ENCODE data around the gene OR9A2. TPM values are rescaled to one million over a fixed set of nuclear protein-coding genes. Genes with fewer than 3 reads are reported as not detected.

OR9A2 gene
- total RNA-seq, 2 donors from 2014 or later, result not detected

- Histone ChIP-seq H3K4me3 (no peak overlapping the region), H3K9ac (ENCODE audit: low read depth in 2 of 2, low read length in 2 of 2) (no peak overlapping the region), H3K27me3 (no peaks in the 10 kb centered on the region), H3K27ac (no peak overlapping the region), H3K36me3 (no peaks in the 10 kb centered on the region), H3K9me3 (no peaks in the 10 kb centered on the region), H3K4me1 (no peaks in the 10 kb centered on the region)
- DNase-seq, result no peak
- TF ChIP-seq CTCF (IDR thresholded peaks at IDR 0.05), result no peak
- intact Hi-C loops (cut with DNase I), result no loop called here
These were observed 15.3 kb upstream of the OR9A2 start for GRCh38 chr7:143042159-143042789.

DNA sequence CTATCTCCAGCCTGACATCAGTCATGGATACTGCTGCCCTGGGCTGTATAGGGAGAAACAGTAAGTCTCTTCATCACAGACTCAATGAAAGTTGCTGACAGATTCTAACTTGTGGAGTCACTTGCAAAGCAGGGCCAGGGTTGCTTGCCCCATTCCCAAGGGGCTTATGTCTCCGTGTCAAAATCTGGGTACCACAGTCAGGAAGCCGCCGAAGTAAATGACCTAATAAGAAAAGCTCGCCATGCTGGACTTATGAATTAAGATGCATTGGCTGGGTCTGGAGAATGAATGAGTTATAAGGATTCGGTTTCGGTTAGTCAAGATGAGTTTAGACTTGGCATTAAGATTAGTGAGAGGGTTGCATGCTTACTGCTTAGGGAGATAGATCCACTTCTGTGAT, 14.4 kb upstream of the OR9A2 start:
- intact Hi-C loops (cut with DNase I), result no loop called here
- H3K9ac ChIP-seq (ENCODE audit: low read depth in 2 of 2, low read length in 2 of 2), result no peak overlapping the region
- no peak for TF ChIP-seq CTCF (IDR thresholded peaks at IDR 0.05)
- H3K4me3 ChIP-seq, result no peak overlapping the region
- DNase-seq, result no peak
- no peaks in the 10 kb centered on the region for H3K27me3 ChIP-seq
- H3K36me3 ChIP-seq, result no peaks in the 10 kb centered on the region
- no peak overlapping the region for H3K27ac ChIP-seq
- H3K9me3 ChIP-seq, result no peaks in the 10 kb centered on the region
- H3K4me1 ChIP-seq, result no peaks in the 10 kb centered on the region

GRCh38 chr7:143040209-143040715, 13.3 kb upstream of the OR9A2 start:
- intact Hi-C loops (cut with DNase I), result no loop called here
- TF ChIP-seq CTCF (IDR thresholded peaks at IDR 0.05), result no peak
- H3K36me3 ChIP-seq, result no peaks in the 10 kb centered on the region
- no peaks in the 10 kb centered on the region for H3K9me3 ChIP-seq
- H3K4me3 ChIP-seq, result no peak overlapping the region
- H3K27ac ChIP-seq, result no peak overlapping the region
- no peaks in the 10 kb centered on the region for H3K27me3 ChIP-seq
- no peaks in the 10 kb centered on the region for H3K4me1 ChIP-seq
- no peak for DNase-seq
- H3K9ac ChIP-seq (ENCODE audit: low read depth in 2 of 2, low read length in 2 of 2), result no peak overlapping the region

DNA sequence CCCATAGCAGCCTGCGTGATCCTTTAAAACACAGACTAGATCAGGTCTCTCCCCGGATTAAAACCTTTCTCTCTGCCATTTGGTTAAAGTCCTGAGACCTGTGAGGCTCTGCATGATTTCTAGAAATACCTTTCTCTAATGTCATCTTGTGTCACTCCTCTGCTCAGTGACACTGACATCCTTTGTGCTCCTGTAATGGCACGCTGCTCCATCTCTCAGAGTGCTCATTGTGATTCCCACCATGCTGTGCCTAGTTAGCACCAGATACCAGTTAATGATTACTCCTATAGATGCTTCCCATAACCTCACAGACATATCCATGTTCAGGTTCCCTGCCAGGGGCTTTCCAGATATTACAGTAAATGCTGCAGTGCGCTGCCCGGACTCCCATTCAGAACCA, 11.7 kb upstream of the OR9A2 start:
- TF ChIP-seq CTCF (IDR thresholded peaks at IDR 0.05), result no peak
- H3K4me3 ChIP-seq, result no peak overlapping the region

GRCh38 chr7:143027683-143028082, 751 bp upstream of the OR9A2 start:
- Histone ChIP-seq H3K27ac (no peak overlapping the region), H3K9ac (ENCODE audit: low read depth in 2 of 2, low read length in 2 of 2) (no peak overlapping the region), H3K36me3 (no peaks in the 10 kb centered on the region), H3K4me3 (no peak overlapping the region), H3K4me1 (no peaks in the 10 kb centered on the region), H3K9me3 (no peaks in the 10 kb centered on the region), H3K27me3 (no peaks in the 10 kb centered on the region)
- no peak for DNase-seq
- no peak for TF ChIP-seq CTCF (IDR thresholded peaks at IDR 0.05)
- intact Hi-C loops (cut with DNase I), result no loop called here

More for the DNA sequence above, 11.7 kb upstream of the OR9A2 start:
- no peak for DNase-seq
- Histone ChIP-seq H3K9ac (ENCODE audit: low read depth in 2 of 2, low read length in 2 of 2) (no peak overlapping the region), H3K27ac (no peak overlapping the region), H3K36me3 (no peaks in the 10 kb centered on the region), H3K9me3 (no peaks in the 10 kb centered on the region), H3K27me3 (no peaks in the 10 kb centered on the region), H3K4me1 (no peaks in the 10 kb centered on the region)
- intact Hi-C loops (cut with DNase I), result no loop called here

Data from colonic mucosa (tissue), 4 donors.